Panc1 (cell line): Measurements from ENCODE around the gene NUF2. TPM values are rescaled to one million over a fixed set of nuclear protein-coding genes. Genes with fewer than 3 reads are reported as not detected.

ENCODE experiments used
- ATAC-seq: fragments of 200-7000 bp; cut with Tn5 transposase; 2 replicates; pipeline ENCODE4 v1.9.1; 2020; ENCODE audit warnings: mild to moderate bottlenecking, moderate library complexity
- BruUV-seq: library from RNA; stranded (reverse); fragments of 400-500 nt; replicated peaks from 2 replicates; lab custom pipeline; 2021; lab: Mats Ljungman, UMichigan
- CTCF ChIA-PET: fragments of 300-600 bp; sonication (Branson Sonifier 250); formaldehyde crosslinking; loops from one replicate; lab custom pipeline; 2022; ENCODE audit warnings: antibody characterized with exemption; lab: Charles Lee
- POLR2A ChIA-PET: fragments of 300-600 bp; sonication (Branson Sonifier 250); formaldehyde crosslinking; loops from one replicate; lab custom pipeline; 2022; ENCODE audit warnings: antibody characterized with exemption; lab: Charles Lee
- DNase-seq: peaks from one replicate; pipeline ENCODE4 v3.0.0-alpha.2; 2010; ENCODE audit warnings: low read depth, low spot score
- H3K27ac ChIP-seq: 2 replicates; pipeline ENCODE4 v1.5.1; 2011; ENCODE audit warnings: mild to moderate bottlenecking, low read length, inconsistent platforms
- H3K27me3 ChIP-seq: fragments of 200-500 bp; sonication (Bioruptor generic); 2 replicates; pipeline ENCODE4 v1.6.0; 2014; ENCODE audit warnings: low read length, inconsistent platforms; ENCODE audit not compliant: control insufficient read depth, insufficient read depth
- H3K36me3 ChIP-seq: fragments of 200-500 bp; sonication (Bioruptor generic); 2 replicates; pipeline ENCODE4 v1.5.1; 2014; ENCODE audit warnings: inconsistent platforms, mild to moderate bottlenecking, low read length, moderate library complexity; ENCODE audit not compliant: control insufficient read depth, insufficient read depth
- H3K4me1 ChIP-seq: 2 replicates; pipeline ENCODE4 v1.5.1; 2011; ENCODE audit warnings: inconsistent platforms, mild to moderate bottlenecking, low read length, moderate library complexity; ENCODE audit not compliant: control insufficient read depth, insufficient read depth
- H3K4me3 ChIP-seq, 2 experiments: 2 replicates each; pipeline ENCODE4 v1.5.1; 2011 to 2012; ENCODE audit warnings: low read depth in 2 of 2, low read length in 2 of 2, mild to moderate bottlenecking in 2 of 2, inconsistent platforms in 1 of 2, moderate library complexity in 1 of 2
- H3K9me3 ChIP-seq: fragments of 200-500 bp; sonication (Bioruptor generic); 2 replicates; pipeline ENCODE4 v1.5.1; 2014; ENCODE audit warnings: low read depth, mild to moderate bottlenecking, inconsistent platforms, low read length, moderate library complexity; ENCODE audit not compliant: control insufficient read depth, insufficient read depth
- CTCF ChIP-seq: fragments of 450-650 bp; IDR thresholded peaks from 2 replicates; pipeline ENCODE4 v1.5.1; 2017; ENCODE audit warnings: mild to moderate bottlenecking
- POLR2AphosphoS5 ChIP-seq: IDR thresholded peaks from 2 replicates; pipeline ENCODE4 v1.6.1; 2012; ENCODE audit warnings: mild to moderate bottlenecking, low read depth, low read length, moderate library complexity
- REST ChIP-seq, 2 experiments: IDR thresholded peaks; 2 replicates each; pipeline ENCODE4 v1.6.1; 2011 to 2012; ENCODE audit warnings: low read depth in 2 of 2, control low read depth in 1 of 2, low read length in 1 of 2, mild to moderate bottlenecking in 1 of 2, moderate library complexity in 1 of 2; ENCODE audit not compliant: insufficient read depth in 1 of 2
- SIN3A ChIP-seq: IDR thresholded peaks from 2 replicates; pipeline ENCODE4 v1.6.1; 2012; ENCODE audit warnings: low read depth, mild to moderate bottlenecking, low read length, moderate library complexity, borderline replicate concordance; ENCODE audit not compliant: insufficient read depth
- TCF7L2 ChIP-seq: IDR thresholded peaks from 2 replicates; pipeline ENCODE4 v1.6.1; 2011; ENCODE audit warnings: mild to moderate bottlenecking, low read depth, low read length, inconsistent platforms
- in situ Hi-C: cut with HindIII; loops from 2 replicates; pipeline ENCODE4 v1.10.0; 2016; ENCODE audit warnings: low sequenced_read_pairs, low pct_unique_long_range_greater_than_20kb
- intact Hi-C: fragments of 100-400 bp; cut with micrococcal nuclease; formaldehyde crosslinking; loops from one replicate; pipeline ENCODE4 v1.10.0; 2022; ENCODE audit not compliant: unreplicated experiment
- total RNA-seq: library from RNA; stranded (reverse); gene quantifications from one replicate; pipeline ENCODE4 v1.2.1, GENCODE V29; 2021; ENCODE audit not compliant: unreplicated experiment

NUF2 gene
- total RNA-seq, 1 experiment from 2014 or later = 26.1 TPM

- POLR2A ChIA-PET = no interaction called here
- H3K9me3 ChIP-seq = no peaks in the 10 kb centered on the region
- intact Hi-C loops (no loop called here), in situ Hi-C loops (loop anchor here (25.0 kb wide), 1 partner anchor 1387 kb away; no protein-coding TSS in a partner anchor)
- H3K4me3 ChIP-seq = no peak overlapping the region
- CTCF ChIA-PET = no interaction called here
- DNase-seq = no peak
- no peak overlapping the region for H3K27ac ChIP-seq
- no peaks in the 10 kb centered on the region for H3K36me3 ChIP-seq
- ATAC-seq = no peak
- no peaks in the 10 kb centered on the region for H3K4me1 ChIP-seq
- H3K27me3 ChIP-seq = 0 out of 2 replicates have a peak, but pooled peaks cover 2% of the 10 kb centered on the region
- no peak for TF ChIP-seq TCF7L2
- TF ChIP-seq CTCF = no peak
- TF ChIP-seq POLR2AphosphoS5 = no peak
- TF ChIP-seq REST (IDR thresholded peaks at IDR 0.05; ENCODE audit: insufficient read depth in 1 of 2, low read depth in 2 of 2, low read length in 1 of 2) = no peak
- TF ChIP-seq SIN3A = no peak
- BruUV-seq = no TSS peak
These were observed 78.3 kb downstream of the NUF2 start for GRCh38 chr1:163399976-163400601.

DNA sequence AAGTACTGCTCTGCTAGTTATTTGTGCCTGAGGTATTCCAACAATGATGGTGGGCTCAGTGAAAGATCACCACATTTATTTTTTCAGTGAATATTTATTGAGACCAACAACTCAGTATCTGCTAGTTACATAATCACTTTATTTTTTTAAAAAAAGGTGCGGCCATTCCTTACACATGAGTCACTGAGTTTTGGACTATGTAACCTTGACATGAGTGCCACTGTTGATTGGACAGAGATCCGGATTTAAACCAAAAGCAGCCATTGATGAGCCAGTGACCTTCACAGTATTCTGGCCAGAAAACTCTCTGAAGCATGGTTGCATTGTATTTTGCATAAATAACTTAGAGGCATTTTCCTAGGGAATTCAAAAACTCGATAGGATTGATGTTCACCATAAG lies 79.5 kb downstream of the NUF2 start:
- H3K9me3 ChIP-seq = no peaks in the 10 kb centered on the region

More for the DNA sequence above, 79.5 kb downstream of the NUF2 start:
- no TSS peak for BruUV-seq
- ChIA-PET POLR2A (no interaction called here), CTCF (no interaction called here)
- intact Hi-C loops (no loop called here), in situ Hi-C loops (loop anchor here (25.0 kb wide), 1 partner anchor 1386 kb away; no protein-coding TSS in a partner anchor)
- H3K4me3 ChIP-seq = no peak overlapping the region
- H3K27ac ChIP-seq = no peak overlapping the region
- no peak for TF ChIP-seq TCF7L2
- TF ChIP-seq REST (IDR thresholded peaks at IDR 0.05; ENCODE audit: insufficient read depth in 1 of 2, low read depth in 2 of 2, low read length in 1 of 2) = no peak
- H3K36me3 ChIP-seq = no peaks in the 10 kb centered on the region
- no peaks in the 10 kb centered on the region for H3K4me1 ChIP-seq
- DNase-seq (no peak), ATAC-seq (no peak)
- 0 out of 2 replicates have a peak, but pooled peaks cover 2% of the 10 kb centered on the region for H3K27me3 ChIP-seq

Other genes with a start within 250 kb of the NUF2 start
- gene RGS5, start 119.0 kb upstream of the NUF2 start, total RNA-seq = 1.5 TPM